Right atrium auricular region (tissue), 2 donors: Measurements from ENCODE around the gene GMCL2. TPM values are rescaled to one million over a fixed set of nuclear protein-coding genes. Genes with fewer than 3 reads are reported as not detected.

Experiments
- DNase-seq: peaks from one replicate; pipeline ENCODE4 v3.0.0-alpha.2; 2019; ENCODE audit warnings: low spot score
- H3K27ac ChIP-seq, 2 donors: fragments of 200-600 bp; sonication (generic); 1 replicate in 1 of 2; 2 replicates in 1 of 2; pipeline ENCODE4 v1.5.1; 2016 to 2019
- H3K27me3 ChIP-seq, 2 donors: fragments of 200-600 bp; sonication (generic); one replicate each; pipeline versions ENCODE4 v1.5.1 to v1.6.0; 2017 to 2019
- H3K36me3 ChIP-seq: fragments of 200-600 bp; sonication (generic); one replicate; pipeline ENCODE4 v1.5.1; 2016
- H3K4me1 ChIP-seq, 2 donors: fragments of 200-600 bp; sonication (generic); one replicate each; pipeline versions ENCODE4 v1.5.1 to v1.6.0; 2017 to 2019
- H3K4me3 ChIP-seq, 2 donors: fragments of 200-600 bp; sonication (generic); 1 replicate in 1 of 2; 2 replicates in 1 of 2; pipeline ENCODE4 v1.5.1; 2017 to 2019; ENCODE audit warnings: mild to moderate bottlenecking in 1 of 2, moderate library complexity in 1 of 2
- H3K9me3 ChIP-seq, 2 donors: fragments of 200-600 bp; sonication (generic); one replicate each; pipeline ENCODE4 v1.5.1; 2019
- total RNA-seq, 2 donors: library from RNA; depleted of rRNA; stranded (reverse); fragments of >200 nt; gene quantifications; one replicate each; pipeline ENCODE4 v1.1.0, GENCODE V29; 2016
- TF ChIP-seq, protein P1 (sequence below), 2 donors: fragments of 200-600 bp; sonication (generic); IDR thresholded peaks; one replicate each; pipeline ENCODE4 v1.5.1; 2019; ENCODE audit warnings: antibody characterized with exemption in 2 of 2

Gene GMCL2
- total RNA-seq, 2 donors from 2014 or later: not detected

DNA sequence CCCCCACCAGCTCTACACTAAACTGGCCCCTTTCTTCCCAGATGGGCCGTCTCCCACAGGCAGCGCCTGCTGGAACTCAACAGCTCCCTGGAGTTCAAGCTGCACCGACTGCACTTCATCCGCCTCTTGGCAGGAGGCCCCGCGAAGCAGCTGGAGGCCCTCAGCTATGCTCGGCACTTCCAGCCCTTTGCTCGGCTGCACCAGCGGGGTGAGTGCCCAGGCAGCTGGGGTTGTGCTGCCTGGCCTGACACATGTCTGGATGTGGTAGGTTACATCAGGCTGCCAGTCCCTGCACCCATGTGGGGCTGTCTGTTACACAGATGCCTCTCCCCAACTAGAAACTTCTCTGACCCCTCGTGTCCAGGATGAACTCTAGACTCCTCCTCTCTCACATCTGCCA lies 43.3 kb downstream of the GMCL2 start:
- Histone ChIP-seq H3K4me1 (no peaks in the 10 kb centered on the region), H3K36me3 (peaks cover 78% of the 10 kb centered on the region), H3K9me3 (no peaks in the 10 kb centered on the region), H3K27me3 (no peaks in the 10 kb centered on the region), H3K27ac (no peak overlapping the region), H3K4me3 (no peak overlapping the region)
- TF ChIP-seq, protein P1, sequence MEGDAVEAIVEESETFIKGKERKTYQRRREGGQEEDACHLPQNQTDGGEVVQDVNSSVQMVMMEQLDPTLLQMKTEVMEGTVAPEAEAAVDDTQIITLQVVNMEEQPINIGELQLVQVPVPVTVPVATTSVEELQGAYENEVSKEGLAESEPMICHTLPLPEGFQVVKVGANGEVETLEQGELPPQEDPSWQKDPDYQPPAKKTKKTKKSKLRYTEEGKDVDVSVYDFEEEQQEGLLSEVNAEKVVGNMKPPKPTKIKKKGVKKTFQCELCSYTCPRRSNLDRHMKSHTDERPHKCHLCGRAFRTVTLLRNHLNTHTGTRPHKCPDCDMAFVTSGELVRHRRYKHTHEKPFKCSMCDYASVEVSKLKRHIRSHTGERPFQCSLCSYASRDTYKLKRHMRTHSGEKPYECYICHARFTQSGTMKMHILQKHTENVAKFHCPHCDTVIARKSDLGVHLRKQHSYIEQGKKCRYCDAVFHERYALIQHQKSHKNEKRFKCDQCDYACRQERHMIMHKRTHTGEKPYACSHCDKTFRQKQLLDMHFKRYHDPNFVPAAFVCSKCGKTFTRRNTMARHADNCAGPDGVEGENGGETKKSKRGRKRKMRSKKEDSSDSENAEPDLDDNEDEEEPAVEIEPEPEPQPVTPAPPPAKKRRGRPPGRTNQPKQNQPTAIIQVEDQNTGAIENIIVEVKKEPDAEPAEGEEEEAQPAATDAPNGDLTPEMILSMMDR (IDR thresholded peaks at IDR 0.05): no peak
- DNase-seq: no peak

- H3K27ac ChIP-seq: no peak overlapping the region
Measured at GRCh38 chr5:178143246-178143645, 43.9 kb downstream of the GMCL2 start.

GRCh38 chr5:178142642-178143041 lies 44.5 kb downstream of the GMCL2 start:
- Histone ChIP-seq H3K4me1 (no peaks in the 10 kb centered on the region), H3K36me3 (peaks cover 71% of the 10 kb centered on the region), H3K27me3 (no peaks in the 10 kb centered on the region), H3K27ac (no peak overlapping the region), H3K9me3 (no peaks in the 10 kb centered on the region), H3K4me3 (no peak overlapping the region)
- DNase-seq: no peak
- TF ChIP-seq, protein P1 (IDR thresholded peaks at IDR 0.05): no peak

More at GRCh38 chr5:178143246-178143645, 43.9 kb downstream of the GMCL2 start:
- peaks cover 72% of the 10 kb centered on the region for H3K36me3 ChIP-seq
- no peaks in the 10 kb centered on the region for H3K9me3 ChIP-seq
- H3K4me3 ChIP-seq: no peak overlapping the region
- no peaks in the 10 kb centered on the region for H3K4me1 ChIP-seq
- DNase-seq: no peak
- TF ChIP-seq, protein P1 (IDR thresholded peaks at IDR 0.05): no peak
- H3K27me3 ChIP-seq: no peaks in the 10 kb centered on the region

- H3K27ac ChIP-seq: no peak overlapping the region
- no peaks in the 10 kb centered on the region for H3K27me3 ChIP-seq
- no peaks in the 10 kb centered on the region for H3K9me3 ChIP-seq
- no peak for DNase-seq
- TF ChIP-seq, protein P1 (IDR thresholded peaks at IDR 0.05): no peak
- H3K4me3 ChIP-seq: no peak overlapping the region
- no peaks in the 10 kb centered on the region for H3K4me1 ChIP-seq
- H3K36me3 ChIP-seq: peaks cover 61% of the 10 kb centered on the region
Measured at GRCh38 chr5:178141550-178141949, 45.6 kb downstream of the GMCL2 start.

DNA sequence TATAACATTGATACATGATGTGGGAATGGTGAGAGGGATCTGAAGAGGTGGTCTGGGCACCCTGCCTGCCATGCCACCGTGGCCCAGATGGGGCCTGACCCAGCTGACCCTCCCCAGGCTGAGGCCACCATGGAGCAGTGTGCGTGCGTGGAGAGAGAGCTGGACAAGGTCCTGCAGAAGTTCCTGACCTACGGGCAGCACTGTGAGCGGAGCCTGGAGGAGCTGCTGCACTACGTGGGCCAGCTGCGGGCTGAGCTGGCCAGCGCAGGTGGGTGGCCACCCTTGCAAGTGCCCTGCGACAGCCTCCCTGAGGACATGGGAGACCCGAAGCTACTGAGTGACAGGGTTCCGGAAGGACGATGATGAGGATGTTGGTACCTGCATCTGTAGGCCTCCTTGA lies 49.2 kb downstream of the GMCL2 start:
- peaks cover 48% of the 10 kb centered on the region for H3K36me3 ChIP-seq
- H3K9me3 ChIP-seq: no peaks in the 10 kb centered on the region
- no peak for DNase-seq
- no peak overlapping the region for H3K4me3 ChIP-seq
- H3K27ac ChIP-seq: no peak overlapping the region
- TF ChIP-seq, protein P1 (IDR thresholded peaks at IDR 0.05): no peak
- H3K4me1 ChIP-seq: no peaks in the 10 kb centered on the region
- H3K27me3 ChIP-seq: no peaks in the 10 kb centered on the region

DNA sequence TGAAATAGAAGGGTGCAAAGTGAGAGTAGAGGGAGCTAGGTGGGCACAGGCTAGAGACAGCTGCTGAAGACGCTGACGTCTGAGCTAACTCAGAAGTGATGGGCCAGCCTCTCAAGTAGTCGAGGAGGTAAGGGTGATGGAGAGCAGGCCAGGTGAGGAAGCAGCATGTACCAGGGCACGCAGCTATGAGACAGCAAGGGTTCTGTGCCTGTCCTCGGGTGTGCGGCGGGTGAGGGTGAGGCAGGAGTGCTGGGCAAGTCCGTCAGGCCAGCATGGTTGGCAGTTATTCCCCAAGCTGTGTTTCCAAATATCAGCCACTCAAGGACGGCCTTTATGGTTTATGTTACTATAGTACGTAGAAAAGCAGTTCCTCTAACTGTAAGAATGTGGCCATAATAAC lies 50.2 kb downstream of the GMCL2 start:
- Histone ChIP-seq H3K4me3 (no peak overlapping the region), H3K27ac (no peak overlapping the region), H3K4me1 (peaks cover 0 to 5% of the 10 kb centered on the region in 2 donors), H3K27me3 (no peaks in the 10 kb centered on the region), H3K9me3 (no peaks in the 10 kb centered on the region), H3K36me3 (peaks cover 42% of the 10 kb centered on the region)
- TF ChIP-seq, protein P1 (IDR thresholded peaks at IDR 0.05): no peak
- DNase-seq: no peak
